Neural progenitor cell (in vitro differentiated cells): ENCODE measurements around the gene ZNF777. TPM values are rescaled to one million over a fixed set of nuclear protein-coding genes. Genes with fewer than 3 reads are reported as not detected.

Experiments used
- DNase-seq: peaks from one replicate; pipeline ENCODE4 v3.0.0-alpha.2; 2016; ENCODE audit warnings: low spot score
- H2AFZ ChIP-seq: fragments of 200-600 bp; sonication (generic); replicated peaks from 2 replicates; pipeline ENCODE4 v1.6.1; 2016; ENCODE audit warnings: antibody characterized with exemption
- H3F3A ChIP-seq: fragments of 200-600 bp; sonication (generic); 2 replicates; pipeline ENCODE4 v1.6.1; 2016; ENCODE audit warnings: antibody characterized with exemption, low read depth
- H3K27ac ChIP-seq: fragments of 200-600 bp; sonication (generic); 2 replicates; pipeline ENCODE4 v1.5.1; 2016; ENCODE audit warnings: mild to moderate bottlenecking
- H3K27me3 ChIP-seq: fragments of 200-600 bp; sonication (generic); 2 replicates; pipeline ENCODE4 v1.6.1; 2016; ENCODE audit warnings: mild to moderate bottlenecking, moderate library complexity
- H3K36me3 ChIP-seq: fragments of 200-600 bp; sonication (generic); 2 replicates; pipeline ENCODE4 v1.5.1; 2016
- H3K4me1 ChIP-seq: fragments of 200-600 bp; sonication (generic); 2 replicates; pipeline ENCODE4 v1.6.1; 2016; ENCODE audit warnings: mixed run types
- H3K4me2 ChIP-seq: fragments of 200-600 bp; sonication (generic); 2 replicates; pipeline ENCODE4 v1.6.1; 2016
- H3K4me3 ChIP-seq: fragments of 200-600 bp; sonication (generic); 2 replicates; pipeline ENCODE4 v1.5.1; 2016
- H3K79me2 ChIP-seq: fragments of 200-600 bp; sonication (generic); 2 replicates; pipeline ENCODE4 v1.6.1; 2016; ENCODE audit warnings: low read depth
- H3K9ac ChIP-seq: fragments of 200-600 bp; sonication (generic); 2 replicates; pipeline ENCODE4 v1.6.1; 2016
- H3K9me3 ChIP-seq: fragments of 200-600 bp; sonication (generic); 2 replicates; pipeline ENCODE4 v1.5.1; 2016; ENCODE audit warnings: low read depth
- H4K20me1 ChIP-seq: fragments of 200-600 bp; sonication (generic); 2 replicates; pipeline ENCODE4 v1.6.1; 2016; ENCODE audit warnings: low read depth
- H3K27ac Mint-ChIP-seq: 3 replicates; pipeline ENCODE4 v1.8.0; 2021; ENCODE audit warnings: mixed read lengths
- H3K27me3 Mint-ChIP-seq: 2 replicates; pipeline ENCODE4 v1.8.0; 2022; ENCODE audit warnings: low read depth, mild to moderate bottlenecking, inconsistent platforms, moderate library complexity, mixed read lengths; ENCODE audit not compliant: insufficient read depth
- H3K36me3 Mint-ChIP-seq: 3 replicates; pipeline ENCODE4 v1.8.0; 2021; ENCODE audit warnings: mixed read lengths
- H3K4me1 Mint-ChIP-seq: 3 replicates; pipeline ENCODE4 v1.8.0; 2021; ENCODE audit warnings: mixed read lengths
- H3K4me3 Mint-ChIP-seq: 3 replicates; pipeline ENCODE4 v1.8.0; 2021; ENCODE audit warnings: mild to moderate bottlenecking, moderate library complexity, mixed read lengths
- H3K9me3 Mint-ChIP-seq: 3 replicates; pipeline ENCODE4 v1.8.0; 2020; ENCODE audit warnings: mixed read lengths
- CTCF ChIP-seq: fragments of 200-600 bp; sonication (generic); IDR thresholded peaks from 2 replicates; pipeline ENCODE4 v1.5.1; 2017; ENCODE audit warnings: antibody characterized with exemption, mild to moderate bottlenecking
- EZH2 ChIP-seq: fragments of 200-600 bp; sonication (generic); IDR thresholded peaks from 2 replicates; pipeline ENCODE4 v1.6.1; 2017; ENCODE audit warnings: antibody characterized with exemption, mild to moderate bottlenecking, moderate library complexity
- EZH2phosphoT487 ChIP-seq: fragments of 200-600 bp; sonication (generic); IDR thresholded peaks from 2 replicates; pipeline ENCODE4 v1.6.1; 2017; ENCODE audit warnings: antibody characterized with exemption
- total RNA-seq: library from RNA; depleted of rRNA; stranded (reverse); fragments of >200 nt; gene quantifications from 2 replicates; pipeline ENCODE4 v1.2.3, GENCODE V29; 2015; ENCODE audit warnings: low replicate concordance

The ZNF777 gene
- total RNA-seq, 1 donor from 2014 or later = 6.6 TPM

- no peaks in the 10 kb centered on the region for H3F3A ChIP-seq
- DNase-seq = no peak
- H2AFZ ChIP-seq = no peak overlapping the region
- no peak overlapping the region for H3K27ac Mint-ChIP-seq
- no peak overlapping the region for H3K27ac ChIP-seq
- H3K27me3 ChIP-seq = no peaks in the 10 kb centered on the region
- no peak overlapping the region for H3K4me3 ChIP-seq
- H3K9me3 ChIP-seq = peaks cover 6% of the 10 kb centered on the region
- no peak overlapping the region for H3K4me2 ChIP-seq
- H3K79me2 ChIP-seq = peaks cover 10% of the 10 kb centered on the region
- H3K4me3 Mint-ChIP-seq = no peak overlapping the region
- H3K27me3 Mint-ChIP-seq = peaks cover 2% of the 10 kb centered on the region
- peaks cover 59% of the 10 kb centered on the region for H3K36me3 Mint-ChIP-seq
- no peaks in the 10 kb centered on the region for H3K4me1 Mint-ChIP-seq
- H3K4me1 ChIP-seq = no peaks in the 10 kb centered on the region
- H3K9ac ChIP-seq = no peak overlapping the region
- H4K20me1 ChIP-seq = no peaks in the 10 kb centered on the region
- no peak for TF ChIP-seq CTCF
- no peak for TF ChIP-seq EZH2phosphoT487
- TF ChIP-seq EZH2 = no peak
- peaks cover 11% of the 10 kb centered on the region for H3K36me3 ChIP-seq
- H3K9me3 Mint-ChIP-seq = peaks cover 5% of the 10 kb centered on the region
These were observed 15.9 kb upstream of the ZNF777 start for GRCh38 chr7:149476791-149477190.

- H3K36me3 ChIP-seq = peaks cover 7% of the 10 kb centered on the region
- H3K9me3 ChIP-seq = peaks cover 6% of the 10 kb centered on the region
- TF ChIP-seq CTCF (no peak), EZH2 (no peak), EZH2phosphoT487 (no peak)
- peaks cover 10% of the 10 kb centered on the region for H3K79me2 ChIP-seq
- no peak overlapping the region for H3K4me3 ChIP-seq
- no peak overlapping the region for H3K4me3 Mint-ChIP-seq
- H2AFZ ChIP-seq = no peak overlapping the region
- H3F3A ChIP-seq = no peaks in the 10 kb centered on the region
- H3K27ac Mint-ChIP-seq = no peak overlapping the region
- DNase-seq = no peak
- H3K9me3 Mint-ChIP-seq = peaks cover 5% of the 10 kb centered on the region
- no peaks in the 10 kb centered on the region for H4K20me1 ChIP-seq
- no peak overlapping the region for H3K4me2 ChIP-seq
- H3K4me1 Mint-ChIP-seq = no peaks in the 10 kb centered on the region
- H3K9ac ChIP-seq = no peak overlapping the region
- no peaks in the 10 kb centered on the region for H3K4me1 ChIP-seq
- peaks cover 64% of the 10 kb centered on the region for H3K36me3 Mint-ChIP-seq
- H3K27ac ChIP-seq = no peak overlapping the region
- no peaks in the 10 kb centered on the region for H3K27me3 ChIP-seq
- H3K27me3 Mint-ChIP-seq = peaks cover 2% of the 10 kb centered on the region
These were observed 14.5 kb upstream of the ZNF777 start for GRCh38 chr7:149475121-149476045.

GRCh38 chr7:149474309-149475120 is 13.7 kb upstream of the ZNF777 start:
- H3K4me3 ChIP-seq = no peak overlapping the region
- Mint-ChIP-seq H3K4me1 (no peaks in the 10 kb centered on the region), H3K4me3 (no peak overlapping the region), H3K27me3 (peaks cover 2% of the 10 kb centered on the region), H3K9me3 (peaks cover 5% of the 10 kb centered on the region), H3K27ac (no peak overlapping the region), H3K36me3 (peaks cover 63% of the 10 kb centered on the region)
- no peak overlapping the region for H3K27ac ChIP-seq
- no peak overlapping the region for H3K9ac ChIP-seq
- no peak for DNase-seq
- H3K79me2 ChIP-seq = peaks cover 4% of the 10 kb centered on the region
- no peaks in the 10 kb centered on the region for H4K20me1 ChIP-seq
- no peaks in the 10 kb centered on the region for H3K4me1 ChIP-seq
- H2AFZ ChIP-seq = no peak overlapping the region
- TF ChIP-seq EZH2phosphoT487 (no peak), CTCF (no peak), EZH2 (no peak)
- no peak overlapping the region for H3K4me2 ChIP-seq
- peaks cover 6% of the 10 kb centered on the region for H3K9me3 ChIP-seq
- peaks cover 7% of the 10 kb centered on the region for H3K36me3 ChIP-seq
- no peaks in the 10 kb centered on the region for H3F3A ChIP-seq
- no peaks in the 10 kb centered on the region for H3K27me3 ChIP-seq
